DMS53 treated with DMSO at 0.1 percent for 48 hours (cell line): ENCODE data around the gene CLPTM1L.
A peak's percentile ranks its signal among the peaks of the same experiment; 100 is the strongest.

Experiments
- DNase-seq: peaks from one replicate; lab custom pipeline; 2025; ENCODE audit not compliant: unreplicated experiment; lab: John Stamatoyannopoulos, UW

CLPTM1L gene

GRCh38 chr5:1316588-1317340 lies 28.1 kb downstream of the CLPTM1L start:
- peak; percentile 77 for DNase-seq

DNA sequence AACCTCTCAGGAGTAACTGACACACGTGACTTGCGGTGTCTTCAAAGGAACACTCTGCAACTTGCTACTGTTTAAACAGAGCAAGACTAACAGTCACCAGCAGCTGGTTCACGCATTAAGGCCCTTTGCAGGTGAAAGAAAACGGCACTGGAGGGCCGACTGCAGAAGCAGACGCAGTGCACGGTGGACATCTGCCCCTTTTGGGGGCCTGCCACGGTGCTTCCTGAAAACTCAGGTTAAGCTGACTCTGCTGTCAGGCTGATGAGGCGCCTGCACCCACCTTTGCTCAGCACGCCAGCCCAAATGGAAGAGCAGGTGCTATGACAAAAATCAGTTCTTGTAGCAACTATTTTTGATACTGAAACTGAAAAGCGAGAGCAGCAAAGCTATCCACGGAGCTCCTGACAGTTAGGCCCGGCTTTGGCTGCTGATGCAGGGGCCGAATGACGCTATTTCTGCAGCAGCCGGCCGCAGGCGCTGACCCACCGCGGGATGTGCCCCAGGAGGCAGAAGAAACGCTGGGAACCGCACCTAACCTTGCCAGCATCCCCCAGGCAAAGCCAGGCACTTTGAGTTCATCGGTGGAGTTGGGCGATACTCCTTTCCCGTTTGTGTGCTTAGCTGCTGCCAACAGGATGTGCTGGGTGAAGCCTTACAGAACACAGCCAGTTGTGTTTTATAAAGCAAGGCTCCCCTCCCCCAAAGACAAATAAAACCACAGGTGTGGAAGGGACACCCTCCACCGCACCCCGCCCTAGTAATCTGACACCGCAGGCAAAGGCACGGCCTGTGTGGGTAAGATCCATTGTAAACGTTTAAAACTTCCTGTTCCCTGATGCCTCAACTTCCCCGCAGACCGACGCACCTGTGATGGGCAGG lies 29.0 kb downstream of the CLPTM1L start:
- peak; percentile 99 for DNase-seq

- no peak for DNase-seq
These were observed 29.7 kb downstream of the CLPTM1L start for GRCh38 chr5:1315018-1315708.

DNA sequence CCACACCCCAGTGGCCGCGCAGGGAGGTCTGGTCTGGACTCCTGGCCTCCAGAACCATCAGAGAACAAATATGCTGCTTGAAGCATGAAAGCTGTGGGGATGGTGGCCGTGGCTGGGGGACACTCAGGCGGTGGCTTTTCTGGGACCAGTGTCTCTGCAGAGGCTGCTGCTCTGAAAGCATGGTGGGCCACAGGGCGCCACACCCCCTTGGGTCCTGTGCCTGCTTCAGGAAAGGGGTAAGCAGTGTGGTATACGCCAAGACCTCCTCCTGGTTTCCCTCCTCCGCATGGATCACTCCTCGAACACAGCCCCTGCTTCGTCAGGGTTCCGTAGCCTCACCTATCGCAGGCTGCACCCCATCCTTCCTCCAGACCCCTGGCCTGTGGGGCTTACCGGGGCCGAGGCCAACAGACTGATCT lies 30.3 kb downstream of the CLPTM1L start:
- no peak for DNase-seq

GRCh38 chr5:1312993-1313833 lies 31.7 kb downstream of the CLPTM1L start:
- DNase-seq, result peak; percentile 13

DNA sequence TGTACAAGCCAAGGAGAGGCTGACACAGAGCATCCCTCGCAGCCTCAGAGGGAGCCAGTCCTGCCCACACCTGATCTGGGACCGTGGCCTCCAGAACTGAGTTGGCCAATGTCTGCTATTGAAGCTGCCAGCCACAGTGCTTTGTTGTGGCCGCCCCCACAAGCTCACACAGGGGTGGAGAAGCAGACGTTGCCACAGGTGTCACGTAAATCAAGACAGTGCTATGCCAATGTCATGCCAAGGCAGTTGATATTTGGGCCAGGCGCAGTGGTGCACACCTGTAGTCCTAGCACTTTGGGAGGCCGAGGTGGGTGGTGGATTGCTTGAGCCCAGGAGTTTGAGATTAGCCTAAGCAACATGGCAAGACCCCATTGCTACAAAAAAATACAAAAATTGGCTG lies 32.7 kb downstream of the CLPTM1L start:
- no peak for DNase-seq

DNA sequence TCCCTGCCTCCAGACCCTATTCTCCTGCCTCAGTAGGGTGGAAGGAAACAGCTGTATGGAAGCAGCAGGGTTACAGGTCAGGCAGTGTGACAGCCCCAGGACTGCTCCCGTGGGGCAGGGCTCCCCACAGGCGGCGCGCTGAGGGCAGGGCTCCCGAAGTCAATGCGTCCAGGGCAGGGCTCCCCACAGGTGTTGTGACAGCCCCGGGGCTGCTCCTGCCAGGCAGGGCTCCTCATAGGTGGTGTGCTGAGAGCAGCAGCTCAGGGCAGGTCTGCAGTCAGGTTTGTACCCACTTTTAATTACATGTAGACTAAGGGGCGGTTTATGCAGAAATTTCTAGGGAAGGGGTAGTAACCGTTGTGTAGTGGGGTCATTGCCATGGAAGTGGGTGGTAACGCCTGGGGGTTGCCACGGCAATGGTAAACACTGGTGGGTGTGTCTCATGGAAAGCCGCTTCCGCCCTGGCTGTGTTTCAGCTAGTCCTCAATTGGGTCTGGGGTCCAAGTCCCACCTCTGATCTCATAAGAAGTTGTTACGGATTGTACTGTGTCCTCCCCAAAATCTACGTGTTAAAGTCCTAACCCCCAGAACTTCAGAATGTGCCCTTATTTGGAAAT lies 33.4 kb downstream of the CLPTM1L start:
- no peak for DNase-seq

DNA sequence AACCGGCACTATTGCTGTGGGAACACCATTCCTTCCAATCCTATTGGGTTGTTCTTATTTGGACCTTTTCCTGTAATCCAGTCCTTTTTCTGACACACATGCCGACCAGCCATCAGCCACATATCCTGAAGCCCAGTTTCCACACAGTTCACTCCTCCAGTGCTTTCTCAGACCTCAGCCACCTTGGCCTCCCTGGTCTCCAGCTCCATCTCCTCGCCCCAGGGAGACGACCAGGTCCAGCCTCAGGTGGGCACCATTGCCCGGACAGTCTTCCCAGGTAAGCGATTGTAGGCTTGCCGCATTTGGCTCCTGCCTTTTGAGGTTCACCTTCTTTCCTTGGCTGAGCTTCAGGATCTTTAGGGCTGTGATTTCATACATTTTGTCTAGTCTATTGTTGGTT lies 34.8 kb downstream of the CLPTM1L start:
- DNase-seq, result no peak

- no peak for DNase-seq
These were observed 40.9 kb downstream of the CLPTM1L start for GRCh38 chr5:1304033-1304432.

GRCh38 chr5:1302258-1302657 lies 42.6 kb downstream of the CLPTM1L start:
- DNase-seq, result no peak

GRCh38 chr5:1300581-1301083 lies 44.3 kb downstream of the CLPTM1L start:
- peak; percentile 77 for DNase-seq

- peak; percentile 60 for DNase-seq
These were observed 44.9 kb downstream of the CLPTM1L start for GRCh38 chr5:1299961-1300360.

- peak; percentile 60 for DNase-seq
These were observed 45.4 kb downstream of the CLPTM1L start for GRCh38 chr5:1299511-1299850.

- no peak for DNase-seq
These were observed 46.0 kb downstream of the CLPTM1L start for GRCh38 chr5:1298723-1299510.

DNA sequence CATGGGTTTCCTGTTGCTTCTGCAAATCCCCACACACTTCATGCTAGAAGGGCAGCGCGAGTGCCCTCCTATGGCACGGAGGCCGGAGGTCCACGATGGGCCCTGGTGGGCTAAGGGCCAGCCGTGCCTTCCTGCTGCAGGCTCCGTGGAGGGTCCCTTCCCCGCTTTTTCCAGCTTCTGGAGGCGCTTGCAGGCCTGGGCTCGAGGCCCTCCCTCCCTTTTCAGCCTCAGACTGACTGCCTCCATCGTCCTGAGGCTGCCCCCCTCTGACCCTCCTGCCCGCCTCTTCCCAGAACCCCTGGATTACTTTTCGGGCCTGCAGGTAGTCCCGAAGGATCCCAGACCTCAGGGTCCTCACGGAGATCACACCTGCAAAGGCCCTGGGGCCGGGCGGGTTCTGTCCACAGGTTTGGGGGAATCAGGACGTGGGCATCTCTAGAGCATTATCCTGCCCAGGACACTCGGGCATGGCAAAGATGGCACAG lies 46.8 kb downstream of the CLPTM1L start:
- no peak for DNase-seq

DNA sequence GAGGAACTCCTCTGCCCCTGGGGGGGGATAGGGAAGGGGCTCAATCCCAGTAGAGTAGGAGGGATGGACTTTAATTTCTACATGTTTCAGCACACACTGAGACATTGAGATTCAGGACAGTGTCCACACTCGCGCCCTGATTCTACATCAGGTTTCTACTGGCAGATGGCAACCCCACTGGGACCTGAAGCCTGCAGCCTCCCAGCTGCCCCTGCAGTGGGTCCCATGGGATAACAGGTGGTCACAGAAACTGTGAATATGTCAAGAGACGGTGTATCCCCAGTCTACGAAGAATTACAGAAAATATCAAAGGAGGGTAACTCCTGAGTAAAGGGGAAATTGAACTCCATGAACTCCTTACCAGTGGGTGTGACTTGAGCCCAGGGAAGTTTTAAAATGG lies 47.7 kb downstream of the CLPTM1L start:
- DNase-seq, result no peak

GRCh38 chr5:1295650-1296037 lies 49.3 kb downstream of the CLPTM1L start:
- DNase-seq, result no peak

DNA sequence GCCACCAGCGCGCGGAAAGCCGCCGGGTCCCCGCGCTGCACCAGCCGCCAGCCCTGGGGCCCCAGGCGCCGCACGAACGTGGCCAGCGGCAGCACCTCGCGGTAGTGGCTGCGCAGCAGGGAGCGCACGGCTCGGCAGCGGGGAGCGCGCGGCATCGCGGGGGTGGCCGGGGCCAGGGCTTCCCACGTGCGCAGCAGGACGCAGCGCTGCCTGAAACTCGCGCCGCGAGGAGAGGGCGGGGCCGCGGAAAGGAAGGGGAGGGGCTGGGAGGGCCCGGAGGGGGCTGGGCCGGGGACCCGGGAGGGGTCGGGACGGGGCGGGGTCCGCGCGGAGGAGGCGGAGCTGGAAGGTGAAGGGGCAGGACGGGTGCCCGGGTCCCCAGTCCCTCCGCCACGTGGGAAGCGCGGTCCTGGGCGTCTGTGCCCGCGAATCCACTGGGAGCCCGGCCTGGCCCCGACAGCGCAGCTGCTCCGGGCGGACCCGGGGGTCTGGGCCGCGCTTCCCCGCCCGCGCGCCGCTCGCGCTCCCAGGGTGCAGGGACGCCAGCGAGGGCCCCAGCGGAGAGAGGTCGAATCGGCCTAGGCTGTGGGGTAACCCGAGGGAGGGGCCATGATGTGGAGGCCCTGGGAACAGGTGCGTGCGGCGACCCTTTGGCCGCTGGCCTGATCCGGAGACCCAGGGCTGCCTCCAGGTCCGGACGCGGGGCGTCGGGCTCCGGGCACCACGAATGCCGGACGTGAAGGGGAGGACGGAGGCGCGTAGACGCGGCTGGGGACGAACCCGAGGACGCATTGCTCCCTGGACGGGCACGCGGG lies 49.9 kb downstream of the CLPTM1L start, which contains the start of gene TERT:
Gene TERT (minus strand): TSS at position 234 of the 815 bp plus-strand sequence. CDS start 79 bp downstream, at position 155.
- peak; percentile 69 for DNase-seq
